Astrocyte (in vitro differentiated cells and primary cell): ENCODE measurements around the gene MAGI1.

Source experiments
- EZH2 ChIP-seq: IDR thresholded peaks from 2 replicates; pipeline ENCODE4 v1.6.1; 2012; ENCODE audit warnings: mild to moderate bottlenecking, low read length, inconsistent platforms; ENCODE audit not compliant: insufficient read depth
- TF ChIP-seq, protein P1 (sequence below): IDR thresholded peaks from 2 replicates; pipeline ENCODE4 v1.5.1; 2011; ENCODE audit warnings: low read depth, mild to moderate bottlenecking, inconsistent platforms, low read length, moderate library complexity; ENCODE audit not compliant: insufficient read depth

DNA sequence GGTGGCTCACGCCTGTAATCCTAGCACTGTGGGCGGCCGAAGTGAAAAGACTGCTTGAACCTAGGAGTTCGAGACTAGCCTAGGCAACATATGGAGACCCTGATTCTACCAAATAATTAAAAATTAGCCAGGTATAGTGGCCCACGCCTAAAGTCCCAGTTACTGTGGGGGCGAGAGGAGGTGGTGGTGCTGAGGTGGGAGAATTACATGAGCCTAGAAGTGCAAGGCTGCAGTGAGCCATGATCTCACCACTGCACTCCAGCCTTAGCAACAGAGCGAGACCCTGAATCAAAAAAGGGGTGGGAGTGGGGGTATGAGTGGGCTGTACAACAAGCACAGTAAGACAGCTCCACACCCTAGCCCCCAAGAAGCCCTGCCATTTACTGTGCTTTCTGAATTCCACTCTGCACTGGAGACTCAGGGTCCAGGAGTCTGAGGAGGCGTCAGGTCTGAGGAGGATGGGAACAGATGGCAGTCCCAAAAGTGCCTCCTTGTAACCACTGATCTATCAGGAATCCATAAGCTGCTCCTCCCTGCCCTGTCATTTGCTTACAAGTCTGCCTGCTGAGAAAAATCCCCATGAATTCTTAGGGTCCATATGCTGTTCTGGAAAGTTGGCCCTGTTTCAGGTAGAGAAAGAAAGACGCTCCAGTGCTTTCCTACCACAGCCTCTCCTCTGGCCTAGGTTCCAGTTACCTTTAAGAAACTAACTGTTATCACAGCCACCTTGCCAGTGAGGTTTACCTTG, 171.1 kb downstream of the MAGI1 start:
- TF ChIP-seq, protein P1, sequence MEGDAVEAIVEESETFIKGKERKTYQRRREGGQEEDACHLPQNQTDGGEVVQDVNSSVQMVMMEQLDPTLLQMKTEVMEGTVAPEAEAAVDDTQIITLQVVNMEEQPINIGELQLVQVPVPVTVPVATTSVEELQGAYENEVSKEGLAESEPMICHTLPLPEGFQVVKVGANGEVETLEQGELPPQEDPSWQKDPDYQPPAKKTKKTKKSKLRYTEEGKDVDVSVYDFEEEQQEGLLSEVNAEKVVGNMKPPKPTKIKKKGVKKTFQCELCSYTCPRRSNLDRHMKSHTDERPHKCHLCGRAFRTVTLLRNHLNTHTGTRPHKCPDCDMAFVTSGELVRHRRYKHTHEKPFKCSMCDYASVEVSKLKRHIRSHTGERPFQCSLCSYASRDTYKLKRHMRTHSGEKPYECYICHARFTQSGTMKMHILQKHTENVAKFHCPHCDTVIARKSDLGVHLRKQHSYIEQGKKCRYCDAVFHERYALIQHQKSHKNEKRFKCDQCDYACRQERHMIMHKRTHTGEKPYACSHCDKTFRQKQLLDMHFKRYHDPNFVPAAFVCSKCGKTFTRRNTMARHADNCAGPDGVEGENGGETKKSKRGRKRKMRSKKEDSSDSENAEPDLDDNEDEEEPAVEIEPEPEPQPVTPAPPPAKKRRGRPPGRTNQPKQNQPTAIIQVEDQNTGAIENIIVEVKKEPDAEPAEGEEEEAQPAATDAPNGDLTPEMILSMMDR, result no peak
- no peak for TF ChIP-seq EZH2
